Measurements from ENCODE around the gene ADAMTS12. TPM values are rescaled to one million over a fixed set of nuclear protein-coding genes. Genes with fewer than 3 reads are reported as not detected.

ADAMTS12 gene
- total RNA-seq, 1 experiment from 2014 or later, result 0.05 TPM

- no peaks in the 10 kb centered on the region for H3K9me3 ChIP-seq (ENCODE audit: control insufficient read depth in 1 of 2, insufficient read depth in 1 of 2, low read depth in 1 of 2, low read length in 2 of 2)
- H2AFZ ChIP-seq (ENCODE audit: low read depth, low read length, poor library complexity, severe bottlenecking), result no peak overlapping the region
- TF ChIP-seq TCF7L2 (IDR thresholded peaks at IDR 0.05; ENCODE audit: borderline replicate concordance, extremely low read depth, insufficient read depth, insufficient read length) (no peak), RAD21 (IDR thresholded peaks at IDR 0.05; ENCODE audit: low read depth) (no peak), YY1 (IDR thresholded peaks at IDR 0.05; ENCODE audit: extremely low read depth, insufficient replicate concordance, low read depth, low read length) (no peak), ZNF274 (IDR thresholded peaks at IDR 0.05; ENCODE audit: low read depth, low read length) (no peak), CTCF (IDR thresholded peaks at IDR 0.05 in 2 of 3, conservative IDR thresholded peaks at IDR 0.05 in 1 of 3; ENCODE audit: borderline replicate concordance in 1 of 3, insufficient read depth in 1 of 3, low read depth in 2 of 3, low read length in 2 of 3) (no peak), SP1 (IDR thresholded peaks at IDR 0.05; ENCODE audit: low read depth) (no peak), REST (IDR thresholded peaks at IDR 0.05; ENCODE audit: low read depth) (no peak), POLR2A (IDR thresholded peaks at IDR 0.05; ENCODE audit: borderline replicate concordance, extremely low read depth, insufficient read depth, insufficient read length) (no peak), EZH2 (IDR thresholded peaks at IDR 0.05) (no peak)
- POLR2A ChIA-PET, result no interaction called here
- intact Hi-C loops (cut with micrococcal nuclease), result no loop called here
- DNase-seq (ENCODE audit: low read depth, low spot score) (no peak), ATAC-seq (no peak)
- no peaks in the 10 kb centered on the region for H4K20me1 ChIP-seq (ENCODE audit: insufficient read depth)
- H3K4me1 ChIP-seq (ENCODE audit: control insufficient read depth in 1 of 2, insufficient read depth in 2 of 2, low read length in 2 of 2), result no peaks in the 10 kb centered on the region
- H3K4me2 ChIP-seq (ENCODE audit: low read length), result no peak overlapping the region
- H3K9me2 ChIP-seq (ENCODE audit: insufficient read depth), result no peaks in the 10 kb centered on the region
- RAD21 ChIA-PET (ENCODE audit: low non-redundant PET in 1 of 2, low total read pairs in 2 of 2, uncharacterized antibody in 2 of 2, unreplicated experiment in 2 of 2), result no interaction called here
- H3K27ac ChIP-seq (ENCODE audit: low read depth, low read length), result no peak overlapping the region
- BruUV-seq (replicated peaks), result no TSS peak
- H3K36me3 ChIP-seq (ENCODE audit: control insufficient read depth in 1 of 2, insufficient read depth in 2 of 2, low read length in 2 of 2), result no peaks in the 10 kb centered on the region
- H3K79me2 ChIP-seq (ENCODE audit: insufficient read depth, low read length), result no peaks in the 10 kb centered on the region
- CTCF ChIA-PET, result no interaction called here
- H3K27me3 ChIP-seq (ENCODE audit: insufficient read depth, low read length), result peaks cover 28% of the 10 kb centered on the region; the same call in 1 of the 2 replicates
- no peak overlapping the region for H3K4me3 ChIP-seq (replicated peaks in 1 of 2; ENCODE audit: low read depth in 1 of 2, low read length in 2 of 2)
- H3K9ac ChIP-seq (ENCODE audit: low read length), result no peak overlapping the region
Measured at GRCh38 chr5:33925278-33925677, 33.5 kb upstream of the ADAMTS12 start.

Data from HCT116 (cell line).